ENCODE results near the gene VPS29.

DNA sequence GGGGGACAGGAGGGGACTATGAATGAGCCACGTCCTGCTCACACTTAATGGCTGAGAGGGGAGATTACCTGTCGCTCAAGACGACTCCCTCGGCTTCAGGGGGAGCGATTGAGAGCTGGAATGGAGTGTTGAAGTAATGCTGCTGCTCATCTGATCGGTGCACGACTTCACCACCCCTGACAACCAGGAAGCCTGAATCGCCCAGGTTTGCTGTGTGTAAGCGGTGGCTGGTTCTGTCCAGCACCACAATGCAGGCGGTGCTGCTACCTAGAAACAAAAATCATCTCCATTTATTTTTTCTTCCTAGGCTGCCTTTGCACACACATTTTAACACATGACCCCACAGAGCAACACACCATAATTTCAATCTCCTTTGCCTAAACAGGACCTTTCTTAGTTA lies 43.9 kb upstream of the VPS29 start:
- no peak for TF ChIP-seq EZH2 (IDR thresholded peaks at IDR 0.05)
- no peak for TF ChIP-seq POLR2AphosphoS5 (IDR thresholded peaks at IDR 0.05; ENCODE audit: borderline replicate concordance, low read depth, low read length)

Measured in SK-N-MC (cell line).